DOHH2 (cell line): ENCODE measurements around the gene CRYGN.

Experiments used
- H3F3A ChIP-seq: fragments of 200-600 bp; sonication (generic), shearing (Covaris generic); 2 replicates; pipeline ENCODE4 v1.6.0; 2016; ENCODE audit warnings: antibody characterized with exemption, mild to moderate bottlenecking; ENCODE audit not compliant: control insufficient read depth, insufficient read depth
- H3K27ac ChIP-seq: fragments of 200-600 bp; sonication (generic); 2 replicates; pipeline ENCODE4 v1.5.1; 2014; ENCODE audit warnings: low read depth, mild to moderate bottlenecking, low read length, moderate library complexity
- H3K27me3 ChIP-seq: fragments of 200-600 bp; sonication (generic); 2 replicates; pipeline ENCODE4 v1.6.1; 2014; ENCODE audit warnings: mild to moderate bottlenecking, low read length, mixed read lengths; ENCODE audit not compliant: control insufficient read depth
- H3K36me3 ChIP-seq: fragments of 200-600 bp; sonication (generic); 2 replicates; pipeline ENCODE4 v1.6.1; 2014; ENCODE audit warnings: mild to moderate bottlenecking, low read length, moderate library complexity, mixed read lengths; ENCODE audit not compliant: control insufficient read depth
- H3K4me1 ChIP-seq: fragments of 200-600 bp; sonication (generic); 2 replicates; pipeline ENCODE4 v1.6.1; 2014; ENCODE audit warnings: mild to moderate bottlenecking, low read length, mixed read lengths; ENCODE audit not compliant: control insufficient read depth
- H3K4me2 ChIP-seq: fragments of 200-600 bp; sonication (generic); 2 replicates; pipeline ENCODE4 v1.6.0; 2014; ENCODE audit warnings: mild to moderate bottlenecking, low read length, moderate library complexity
- H3K4me3 ChIP-seq: fragments of 200-600 bp; sonication (generic); 2 replicates; pipeline ENCODE4 v1.5.1; 2014; ENCODE audit warnings: mild to moderate bottlenecking, low read length, mixed read lengths
- H3K79me2 ChIP-seq: fragments of 200-600 bp; sonication (generic); 2 replicates; pipeline ENCODE4 v1.6.1; 2014; ENCODE audit warnings: mild to moderate bottlenecking, low read length, mixed read lengths; ENCODE audit not compliant: control insufficient read depth
- H3K9me2 ChIP-seq: fragments of 200-600 bp; sonication (generic); replicated peaks from 2 replicates; pipeline ENCODE4 v1.6.1; 2014; ENCODE audit warnings: mild to moderate bottlenecking, low read length, mixed read lengths; ENCODE audit not compliant: control insufficient read depth
- H3K9me3 ChIP-seq: fragments of 200-600 bp; sonication (generic); 2 replicates; pipeline ENCODE4 v1.6.1; 2014; ENCODE audit warnings: antibody characterized with exemption, low read length, mixed read lengths; ENCODE audit not compliant: control insufficient read depth, insufficient read depth
- H4K20me1 ChIP-seq: fragments of 200-600 bp; sonication (generic); 2 replicates; pipeline ENCODE4 v1.6.0; 2014; ENCODE audit warnings: low read depth, mild to moderate bottlenecking, antibody characterized with exemption, low read length, moderate library complexity; ENCODE audit not compliant: control insufficient read depth, insufficient read depth
- EZH2phosphoT487 ChIP-seq: fragments of 200-600 bp; sonication (generic); IDR thresholded peaks from 2 replicates; pipeline ENCODE4 v1.6.1; 2017; ENCODE audit warnings: borderline replicate concordance, mild to moderate bottlenecking, antibody characterized with exemption, low read length, moderate library complexity, mixed read lengths
- TF ChIP-seq, protein P1 (sequence below): fragments of 200-600 bp; sonication (generic); IDR thresholded peaks from one replicate; pipeline ENCODE4 v1.5.1; 2014; ENCODE audit warnings: antibody characterized with exemption, mild to moderate bottlenecking, low read depth, low read length; ENCODE audit not compliant: poor library complexity, severe bottlenecking

CRYGN gene

DNA sequence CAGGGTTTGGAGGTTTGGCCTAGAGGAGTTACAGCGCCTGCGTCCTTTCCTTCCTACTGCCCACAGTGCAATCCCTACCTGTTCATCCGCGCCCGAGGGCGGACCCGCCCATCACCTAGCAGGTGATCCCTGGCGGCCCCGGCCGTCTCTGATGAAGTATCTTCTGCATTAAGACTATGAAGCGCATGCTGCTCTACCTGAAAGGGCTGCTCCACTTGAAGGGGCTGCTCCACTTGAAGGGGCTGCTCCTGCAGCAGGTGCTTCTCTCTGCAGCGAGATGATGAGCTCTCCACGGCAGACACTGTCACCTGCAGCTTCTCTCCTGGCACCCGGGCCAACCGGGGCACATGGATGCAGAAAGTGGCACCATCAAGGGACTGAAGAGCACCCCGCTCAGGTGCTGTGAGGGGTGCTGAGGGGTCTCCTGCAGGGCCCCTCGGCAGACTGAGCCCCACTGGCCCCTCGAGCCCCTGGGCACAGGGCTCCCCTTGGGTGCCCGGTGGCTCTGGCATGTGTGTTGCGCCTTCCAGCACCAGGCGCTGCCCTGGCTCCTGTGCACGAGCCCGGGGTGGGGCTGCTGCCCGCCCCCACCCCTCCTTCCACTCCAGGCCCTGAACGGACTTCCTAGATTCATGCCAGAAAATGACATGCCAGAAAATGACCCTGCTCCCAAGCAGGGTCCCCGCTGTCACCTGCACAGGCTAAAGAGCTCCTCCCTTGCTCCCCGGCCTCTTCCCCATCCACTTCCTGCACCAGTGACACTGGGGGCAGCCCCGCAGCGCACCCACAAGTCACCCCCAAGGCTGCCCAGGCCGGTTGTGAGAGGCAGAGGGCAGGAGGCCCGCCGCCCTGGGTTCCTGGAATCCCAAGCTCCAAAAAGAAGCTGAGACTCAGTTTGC lies 59.5 kb downstream of the CRYGN start:
- H3K4me3 ChIP-seq = peak overlapping the region; percentile 33
- 0 out of 2 replicates have a peak, but pooled peaks cover 4% of the 10 kb centered on the region for H4K20me1 ChIP-seq
- H3K4me2 ChIP-seq = peak overlapping the region; percentile 37
- peaks cover 7% of the 10 kb centered on the region for H3K36me3 ChIP-seq
- TF ChIP-seq, protein P1, sequence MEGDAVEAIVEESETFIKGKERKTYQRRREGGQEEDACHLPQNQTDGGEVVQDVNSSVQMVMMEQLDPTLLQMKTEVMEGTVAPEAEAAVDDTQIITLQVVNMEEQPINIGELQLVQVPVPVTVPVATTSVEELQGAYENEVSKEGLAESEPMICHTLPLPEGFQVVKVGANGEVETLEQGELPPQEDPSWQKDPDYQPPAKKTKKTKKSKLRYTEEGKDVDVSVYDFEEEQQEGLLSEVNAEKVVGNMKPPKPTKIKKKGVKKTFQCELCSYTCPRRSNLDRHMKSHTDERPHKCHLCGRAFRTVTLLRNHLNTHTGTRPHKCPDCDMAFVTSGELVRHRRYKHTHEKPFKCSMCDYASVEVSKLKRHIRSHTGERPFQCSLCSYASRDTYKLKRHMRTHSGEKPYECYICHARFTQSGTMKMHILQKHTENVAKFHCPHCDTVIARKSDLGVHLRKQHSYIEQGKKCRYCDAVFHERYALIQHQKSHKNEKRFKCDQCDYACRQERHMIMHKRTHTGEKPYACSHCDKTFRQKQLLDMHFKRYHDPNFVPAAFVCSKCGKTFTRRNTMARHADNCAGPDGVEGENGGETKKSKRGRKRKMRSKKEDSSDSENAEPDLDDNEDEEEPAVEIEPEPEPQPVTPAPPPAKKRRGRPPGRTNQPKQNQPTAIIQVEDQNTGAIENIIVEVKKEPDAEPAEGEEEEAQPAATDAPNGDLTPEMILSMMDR = no peak
- no peak for TF ChIP-seq EZH2phosphoT487
- no peaks in the 10 kb centered on the region for H3F3A ChIP-seq
- no peak overlapping the region for H3K27ac ChIP-seq
- no peaks in the 10 kb centered on the region for H3K79me2 ChIP-seq
- H3K27me3 ChIP-seq = peaks cover 40% of the 10 kb centered on the region
- H3K9me2 ChIP-seq = no peaks in the 10 kb centered on the region
- H3K9me3 ChIP-seq = no peaks in the 10 kb centered on the region
- peaks cover 16% of the 10 kb centered on the region for H3K4me1 ChIP-seq

DNA sequence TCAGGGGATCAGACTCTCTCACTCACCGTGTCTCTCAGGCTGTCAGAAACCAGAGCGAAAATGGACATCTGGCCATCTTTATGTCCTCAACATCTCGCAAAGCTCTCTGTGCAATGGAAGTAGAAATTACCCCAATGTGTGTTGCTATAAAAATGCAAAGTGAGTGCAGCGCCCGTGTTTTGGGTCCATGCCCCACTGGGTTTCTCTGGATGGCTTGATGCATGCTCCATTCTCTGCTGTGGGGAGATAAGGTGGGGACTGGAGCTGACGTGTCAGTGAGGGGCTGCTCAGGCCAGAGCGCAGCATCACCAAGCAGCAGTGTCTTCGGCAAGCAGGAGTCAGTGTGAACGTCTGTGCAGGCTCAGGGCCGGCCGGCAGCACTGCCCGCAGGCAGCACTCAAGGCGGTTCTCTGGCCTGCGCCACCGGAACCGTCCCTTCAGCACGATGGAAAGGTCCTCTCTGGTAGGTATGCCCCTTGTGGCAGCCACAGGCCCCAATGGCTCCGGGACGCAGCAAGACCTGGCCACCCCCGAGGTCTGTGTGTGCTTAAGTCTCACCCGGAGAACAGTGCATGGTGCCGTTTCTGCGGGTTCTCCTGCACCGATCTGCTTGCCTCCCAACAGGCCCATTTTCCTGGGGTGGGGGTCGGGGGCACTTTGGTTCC lies 60.3 kb downstream of the CRYGN start:
- TF ChIP-seq, protein P1 = no peak
- no peak for TF ChIP-seq EZH2phosphoT487
- Histone ChIP-seq H3K27me3 (peaks cover 34% of the 10 kb centered on the region), H3K36me3 (peaks cover 7% of the 10 kb centered on the region), H3K4me2 (no peak overlapping the region), H3K9me3 (no peaks in the 10 kb centered on the region), H4K20me1 (0 out of 2 replicates have a peak, but pooled peaks cover 4% of the 10 kb centered on the region), H3K9me2 (no peaks in the 10 kb centered on the region), H3K4me1 (peaks cover 16% of the 10 kb centered on the region), H3K27ac (no peak overlapping the region), H3F3A (no peaks in the 10 kb centered on the region), H3K4me3 (no peak overlapping the region), H3K79me2 (no peaks in the 10 kb centered on the region)

DNA sequence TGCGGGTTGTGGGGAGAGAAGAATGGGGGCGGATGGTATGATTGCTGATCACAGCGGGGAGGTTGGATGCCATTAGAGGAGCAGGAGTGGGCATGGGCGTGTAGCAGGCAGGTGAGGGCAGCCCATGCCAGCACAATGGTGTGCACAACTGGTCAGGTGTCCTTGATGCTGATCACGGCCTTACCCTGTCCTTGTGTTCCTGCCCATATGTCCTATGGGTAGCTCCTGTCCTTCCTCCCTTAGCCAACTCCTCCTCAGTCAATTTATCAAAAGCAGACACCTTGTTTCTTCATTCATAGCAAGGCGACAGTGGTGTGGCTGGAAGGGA lies 60.8 kb downstream of the CRYGN start:
- no peak overlapping the region for H3K4me2 ChIP-seq
- H3K27ac ChIP-seq = no peak overlapping the region
- H3K9me2 ChIP-seq = no peaks in the 10 kb centered on the region
- peaks cover 9% of the 10 kb centered on the region for H3K36me3 ChIP-seq
- H3K4me3 ChIP-seq = no peak overlapping the region
- no peaks in the 10 kb centered on the region for H3K79me2 ChIP-seq
- H3K9me3 ChIP-seq = no peaks in the 10 kb centered on the region
- H4K20me1 ChIP-seq = 0 out of 2 replicates have a peak, but pooled peaks cover 4% of the 10 kb centered on the region
- peaks cover 29% of the 10 kb centered on the region for H3K27me3 ChIP-seq
- H3K4me1 ChIP-seq = peaks cover 16% of the 10 kb centered on the region
- H3F3A ChIP-seq = no peaks in the 10 kb centered on the region
- TF ChIP-seq, protein P1 = no peak
- no peak for TF ChIP-seq EZH2phosphoT487
